NB4 (cell line): ENCODE data around the gene RSRC1.

ENCODE experiments used
- DNase-seq: peaks from one replicate; pipeline ENCODE4 v3.0.0; 2010; ENCODE audit warnings: low read depth
- H3K4me3 ChIP-seq: one replicate; pipeline ENCODE4 v1.5.1; 2011; ENCODE audit warnings: mild to moderate bottlenecking, low read depth, low read length, moderate library complexity
- MYC ChIP-seq: IDR thresholded peaks from 2 replicates; pipeline ENCODE4 v1.6.1; 2011; ENCODE audit warnings: low read depth, low read length
- POLR2A ChIP-seq: IDR thresholded peaks from 2 replicates; pipeline ENCODE4 v1.6.1; 2011; ENCODE audit warnings: mild to moderate bottlenecking; ENCODE audit not compliant: insufficient read length; ENCODE audit errors: extremely low read depth
- TF ChIP-seq, protein P1 (sequence below): IDR thresholded peaks from one replicate; pipeline ENCODE4 v1.5.1; 2012; ENCODE audit warnings: low read depth, low read length
- TF ChIP-seq, protein P2 (sequence below): IDR thresholded peaks from 2 replicates; pipeline ENCODE4 v1.6.1; 2011; ENCODE audit warnings: low read depth, low read length

The RSRC1 gene

DNA sequence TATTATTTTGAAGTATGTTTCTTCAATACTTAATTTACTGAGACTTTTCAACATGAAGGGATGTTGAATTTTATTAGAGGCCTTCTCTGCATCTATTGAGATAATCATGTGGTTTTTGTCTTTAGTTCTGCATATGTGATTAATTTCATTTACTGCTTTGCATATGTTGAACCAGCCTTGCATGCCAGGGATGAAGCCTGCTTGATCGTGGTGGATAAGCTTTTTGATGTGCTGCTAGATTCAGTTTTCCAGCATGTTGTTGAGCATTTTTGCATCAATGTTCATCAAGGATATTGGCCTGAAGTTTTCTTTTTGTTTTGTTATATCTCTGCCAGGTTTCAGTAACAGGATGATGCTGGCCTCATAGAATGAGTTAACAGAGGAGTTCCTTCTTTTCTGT, 134.4 kb downstream of the RSRC1 start:
- H3K4me3 ChIP-seq = no peak overlapping the region
- DNase-seq = no peak
- TF ChIP-seq, protein P1, sequence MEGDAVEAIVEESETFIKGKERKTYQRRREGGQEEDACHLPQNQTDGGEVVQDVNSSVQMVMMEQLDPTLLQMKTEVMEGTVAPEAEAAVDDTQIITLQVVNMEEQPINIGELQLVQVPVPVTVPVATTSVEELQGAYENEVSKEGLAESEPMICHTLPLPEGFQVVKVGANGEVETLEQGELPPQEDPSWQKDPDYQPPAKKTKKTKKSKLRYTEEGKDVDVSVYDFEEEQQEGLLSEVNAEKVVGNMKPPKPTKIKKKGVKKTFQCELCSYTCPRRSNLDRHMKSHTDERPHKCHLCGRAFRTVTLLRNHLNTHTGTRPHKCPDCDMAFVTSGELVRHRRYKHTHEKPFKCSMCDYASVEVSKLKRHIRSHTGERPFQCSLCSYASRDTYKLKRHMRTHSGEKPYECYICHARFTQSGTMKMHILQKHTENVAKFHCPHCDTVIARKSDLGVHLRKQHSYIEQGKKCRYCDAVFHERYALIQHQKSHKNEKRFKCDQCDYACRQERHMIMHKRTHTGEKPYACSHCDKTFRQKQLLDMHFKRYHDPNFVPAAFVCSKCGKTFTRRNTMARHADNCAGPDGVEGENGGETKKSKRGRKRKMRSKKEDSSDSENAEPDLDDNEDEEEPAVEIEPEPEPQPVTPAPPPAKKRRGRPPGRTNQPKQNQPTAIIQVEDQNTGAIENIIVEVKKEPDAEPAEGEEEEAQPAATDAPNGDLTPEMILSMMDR = no peak
- TF ChIP-seq MYC = no peak
- TF ChIP-seq, protein P2, sequence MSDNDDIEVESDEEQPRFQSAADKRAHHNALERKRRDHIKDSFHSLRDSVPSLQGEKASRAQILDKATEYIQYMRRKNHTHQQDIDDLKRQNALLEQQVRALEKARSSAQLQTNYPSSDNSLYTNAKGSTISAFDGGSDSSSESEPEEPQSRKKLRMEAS = no peak

DNA sequence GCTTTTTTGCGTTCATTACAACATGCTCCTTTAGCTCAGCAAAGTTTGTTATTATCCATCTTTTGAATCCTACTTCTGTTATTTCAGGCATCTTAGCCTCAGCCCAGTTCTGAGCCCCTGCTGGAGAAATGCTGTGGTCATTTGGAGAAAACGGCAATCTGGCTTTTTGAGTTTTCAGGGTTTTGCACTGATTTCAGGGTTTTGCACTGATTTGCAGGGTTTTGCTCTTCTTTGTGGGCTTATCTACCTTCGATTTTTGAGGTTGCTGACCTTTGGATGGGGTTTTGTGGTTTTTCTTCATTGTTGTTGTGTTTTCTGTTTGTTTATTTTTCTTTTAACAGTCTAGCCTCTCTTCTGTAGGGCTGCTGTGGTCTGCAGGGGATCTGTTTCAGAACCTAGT, 137.4 kb downstream of the RSRC1 start:
- TF ChIP-seq, protein P2 = no peak
- no peak for DNase-seq
- H3K4me3 ChIP-seq = no peak overlapping the region

DNA sequence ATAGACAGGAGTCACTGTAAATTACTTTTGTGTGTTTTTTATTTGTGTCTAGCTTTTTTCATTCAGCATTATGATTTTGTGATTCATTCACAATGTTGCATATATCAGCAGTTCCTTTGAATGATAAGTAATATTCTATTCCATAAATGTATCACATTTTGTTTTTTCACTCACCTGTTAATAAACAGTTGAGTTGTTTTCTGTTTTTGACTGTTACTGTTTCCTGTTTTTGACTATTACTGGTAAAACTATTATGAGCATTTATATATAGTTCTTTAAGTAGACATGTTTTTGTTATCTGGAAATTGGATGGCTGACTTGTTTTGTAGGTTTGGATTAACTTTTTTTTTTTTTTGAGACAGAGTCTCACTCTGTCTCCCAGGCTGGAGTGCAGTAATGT, 138.4 kb downstream of the RSRC1 start:
- H3K4me3 ChIP-seq = no peak overlapping the region
- TF ChIP-seq POLR2A (no peak), MYC (no peak)
- TF ChIP-seq, protein P1 = no peak
- TF ChIP-seq, protein P2 = no peak
- no peak for DNase-seq

DNA sequence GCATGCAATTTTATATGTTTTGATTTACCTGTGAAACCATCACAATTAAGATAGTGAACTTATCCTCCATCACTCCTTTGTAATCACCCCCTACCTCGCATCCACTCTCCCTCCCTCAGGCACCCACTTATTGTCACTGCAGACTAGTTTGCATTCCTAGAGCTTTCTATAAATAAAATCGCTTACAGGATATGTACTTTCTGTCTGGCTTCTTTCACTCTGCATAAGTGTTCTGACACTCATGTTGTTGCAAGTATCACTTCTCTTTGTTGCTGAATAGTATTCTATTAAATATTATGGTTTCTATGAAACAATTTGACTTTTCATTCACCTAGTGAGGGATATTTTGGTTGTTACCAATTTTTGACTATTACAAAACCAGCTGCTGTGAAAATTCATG, 139.3 kb downstream of the RSRC1 start:
- TF ChIP-seq POLR2A (no peak), MYC (no peak)
- TF ChIP-seq, protein P2 = no peak
- TF ChIP-seq, protein P1 = no peak
- H3K4me3 ChIP-seq = no peak overlapping the region
- DNase-seq = no peak

DNA sequence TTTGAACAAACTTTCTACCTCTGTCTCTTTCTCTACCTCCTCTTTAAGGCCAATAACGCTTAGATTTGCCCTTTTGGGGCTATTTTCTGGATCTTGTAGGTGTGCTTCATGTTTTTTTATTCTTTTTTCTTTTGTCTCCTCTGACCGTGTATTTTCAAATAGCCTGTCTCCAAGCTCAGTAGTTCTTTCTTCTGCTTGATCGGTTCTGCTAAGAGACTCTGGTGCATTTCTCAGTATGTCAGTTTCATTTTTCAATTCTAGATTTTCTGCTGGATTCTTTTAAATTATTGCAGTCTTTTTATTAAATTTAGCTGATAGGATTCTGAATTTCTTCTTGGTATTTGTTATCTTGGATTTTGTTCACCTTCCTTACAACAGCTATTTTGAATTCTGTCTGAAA, 148.7 kb downstream of the RSRC1 start:
- no peak for DNase-seq
- no peak for TF ChIP-seq MYC
- TF ChIP-seq, protein P2 = no peak
- TF ChIP-seq, protein P1 = no peak
- TF ChIP-seq POLR2A = no peak
- H3K4me3 ChIP-seq = no peak overlapping the region

DNA sequence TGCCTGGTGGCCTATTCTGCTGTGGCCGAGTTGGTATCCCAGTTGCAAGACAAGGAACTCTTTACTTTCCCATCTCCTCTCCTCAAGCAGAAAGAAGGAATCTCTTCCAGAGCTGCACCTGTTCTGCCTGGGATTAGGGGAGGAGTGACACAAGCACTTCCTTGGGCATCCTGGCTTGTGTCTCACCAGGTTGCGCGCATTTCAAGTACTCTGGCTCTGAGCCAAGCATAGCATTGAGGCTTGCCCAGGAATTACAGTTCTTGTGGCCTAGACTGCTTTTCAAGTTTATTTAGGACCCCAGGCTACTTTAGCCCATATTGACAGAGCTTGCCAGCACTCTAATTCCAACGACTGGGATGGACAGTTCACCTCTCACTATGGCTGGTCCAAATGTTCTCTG, 150.5 kb downstream of the RSRC1 start:
- no peak overlapping the region for H3K4me3 ChIP-seq

More for the DNA sequence above, 150.5 kb downstream of the RSRC1 start:
- no peak for DNase-seq
- TF ChIP-seq, protein P1 = no peak
- no peak for TF ChIP-seq MYC
